Measurements from ENCODE around the gene PARD3. TPM values are rescaled to one million over a fixed set of nuclear protein-coding genes. Genes with fewer than 3 reads are reported as not detected.
"Not testable (repeated sequence)": the region's sequence is repeated elsewhere in the genome, so short reads cannot be mapped to it uniquely, and the experiment has no call there.

PARD3 gene
- total RNA-seq, 1 experiment from 2014 or later = 46.3 TPM

DNA sequence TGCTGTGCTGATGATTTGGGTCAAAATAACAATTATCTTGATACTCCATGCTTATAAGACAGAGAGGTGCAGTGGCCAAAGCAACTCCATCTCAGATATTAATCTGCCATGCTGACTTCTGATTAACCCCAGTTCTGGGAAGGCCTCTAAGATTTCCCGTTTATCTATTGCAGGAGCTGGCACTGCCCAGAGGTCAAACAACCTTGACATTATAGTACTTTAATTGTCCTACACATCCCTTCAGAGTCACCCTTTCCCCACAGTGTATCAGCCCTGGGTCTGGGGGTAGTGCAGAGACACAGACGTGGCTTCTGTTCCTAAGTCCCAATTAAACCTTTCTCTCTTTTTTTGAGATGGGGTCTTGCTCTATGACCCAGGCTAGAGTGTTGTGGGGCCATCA lies 63.8 kb downstream of the PARD3 start:
- RAD21 ChIA-PET (ENCODE audit: low non-redundant PET in 1 of 2, low total read pairs in 2 of 2, uncharacterized antibody in 2 of 2, unreplicated experiment in 2 of 2) = no interaction called here
- H3K9ac ChIP-seq (ENCODE audit: low read length) = no peak overlapping the region
- H3K4me1 ChIP-seq (ENCODE audit: control insufficient read depth in 1 of 2, insufficient read depth in 2 of 2, low read length in 2 of 2) = peaks cover 27 to 34% of the 10 kb centered on the region in 2 experiments
- CTCF ChIA-PET = no interaction called here
- TF ChIP-seq SIN3A (IDR thresholded peaks at IDR 0.05; ENCODE audit: low read depth) (no peak), EGR1 (IDR thresholded peaks at IDR 0.05; ENCODE audit: low read depth) (no peak), SP1 (IDR thresholded peaks at IDR 0.05; ENCODE audit: low read depth) (no peak), ELF1 (IDR thresholded peaks at IDR 0.05; ENCODE audit: borderline replicate concordance, low read depth) (no peak), FOSL1 (IDR thresholded peaks at IDR 0.05; ENCODE audit: low read depth) (no peak), SRF (IDR thresholded peaks at IDR 0.05; ENCODE audit: low read depth) (no peak), ZBTB33 (IDR thresholded peaks at IDR 0.05; ENCODE audit: extremely low read depth, insufficient replicate concordance, low read length) (no peak), RAD21 (IDR thresholded peaks at IDR 0.05; ENCODE audit: low read depth) (no peak), EZH2phosphoT487 (IDR thresholded peaks at IDR 0.05; ENCODE audit: borderline replicate concordance) (no peak), TCF7L2 (IDR thresholded peaks at IDR 0.05; ENCODE audit: borderline replicate concordance, extremely low read depth, insufficient read depth, insufficient read length) (no peak), YY1 (IDR thresholded peaks at IDR 0.05; ENCODE audit: extremely low read depth, insufficient replicate concordance, low read depth, low read length) (no peak), JUND (IDR thresholded peaks at IDR 0.05) (no peak), ATF3 (IDR thresholded peaks at IDR 0.05) (no peak), EZH2 (IDR thresholded peaks at IDR 0.05) (no peak), CBX3 (IDR thresholded peaks at IDR 0.05; ENCODE audit: low read depth) (no peak)
- no peak overlapping the region for H3K4me3 ChIP-seq (replicated peaks in 1 of 2; ENCODE audit: low read depth in 1 of 2, low read length in 2 of 2)
- intact Hi-C loops (cut with micrococcal nuclease) = no loop called here
- BruUV-seq (replicated peaks) = no TSS peak
- H3K79me2 ChIP-seq (ENCODE audit: insufficient read depth, low read length) = peaks cover 75% of the 10 kb centered on the region
- DNase-seq (ENCODE audit: low read depth, low spot score) = no peak
- H3K4me2 ChIP-seq (ENCODE audit: low read length) = no peak overlapping the region
- H3K36me3 ChIP-seq (ENCODE audit: control insufficient read depth in 1 of 2, insufficient read depth in 2 of 2, low read length in 2 of 2) = no peaks in the 10 kb centered on the region
- no peak overlapping the region for H2AFZ ChIP-seq (ENCODE audit: low read depth, low read length, poor library complexity, severe bottlenecking)
- ATAC-seq = no peak
- H3K27ac ChIP-seq (ENCODE audit: low read depth, low read length) = no peak overlapping the region
- no peaks in the 10 kb centered on the region for H3K9me3 ChIP-seq (ENCODE audit: control insufficient read depth in 1 of 2, insufficient read depth in 1 of 2, low read depth in 1 of 2, low read length in 2 of 2)
- no peaks in the 10 kb centered on the region for H3K27me3 ChIP-seq (ENCODE audit: insufficient read depth, low read length)
- POLR2A ChIA-PET = interaction anchor here (2.1 kb wide), 1 partner anchor 11 kb away, joined by 5 read pairs; no protein-coding TSS in a partner anchor
- H4K20me1 ChIP-seq (ENCODE audit: insufficient read depth) = peaks cover 6% of the 10 kb centered on the region; the same call in 1 of the 2 replicates
- no peaks in the 10 kb centered on the region for H3K9me2 ChIP-seq (ENCODE audit: insufficient read depth)

DNA sequence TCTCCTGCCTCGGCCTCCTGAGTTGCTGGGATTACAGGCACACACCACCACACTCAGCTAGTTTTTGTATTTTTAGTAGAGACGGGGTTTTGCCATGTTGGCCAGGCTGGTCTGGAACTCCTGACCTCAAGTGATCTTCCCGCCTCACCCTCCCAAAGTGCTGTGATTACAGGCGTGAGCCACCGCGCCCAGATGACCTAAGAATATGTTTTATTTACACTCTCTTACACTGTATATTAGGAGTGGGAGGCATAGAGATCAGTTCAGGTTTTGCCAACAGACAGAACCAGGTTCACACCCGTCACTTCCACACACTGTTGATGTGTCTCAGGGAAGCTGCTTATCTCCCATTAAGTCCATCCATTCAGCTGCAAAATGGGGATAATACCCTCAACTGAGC lies 64.3 kb downstream of the PARD3 start:
- H3K9me3 ChIP-seq (ENCODE audit: control insufficient read depth in 1 of 2, insufficient read depth in 1 of 2, low read depth in 1 of 2, low read length in 2 of 2); H4K20me1 ChIP-seq (ENCODE audit: insufficient read depth); H2AFZ ChIP-seq (ENCODE audit: low read depth, low read length, poor library complexity, severe bottlenecking); H3K9ac ChIP-seq (ENCODE audit: low read length); DNase-seq (ENCODE audit: low read depth, low spot score); intact Hi-C loops (cut with micrococcal nuclease); H3K4me3 ChIP-seq (replicated peaks in 1 of 2; ENCODE audit: low read depth in 1 of 2, low read length in 2 of 2); RAD21 ChIA-PET (ENCODE audit: low non-redundant PET in 1 of 2, low total read pairs in 2 of 2, uncharacterized antibody in 2 of 2, unreplicated experiment in 2 of 2); H3K27ac ChIP-seq (ENCODE audit: low read depth, low read length); H3K4me2 ChIP-seq (ENCODE audit: low read length); CTCF ChIA-PET; H3K36me3 ChIP-seq (ENCODE audit: control insufficient read depth in 1 of 2, insufficient read depth in 2 of 2, low read length in 2 of 2); BruUV-seq (replicated peaks); H3K27me3 ChIP-seq (ENCODE audit: insufficient read depth, low read length); H3K9me2 ChIP-seq (ENCODE audit: insufficient read depth); ATAC-seq: not testable (repeated sequence)
- Histone ChIP-seq H3K79me2 (ENCODE audit: insufficient read depth, low read length) (peaks cover 72% of the 10 kb centered on the region), H3K4me1 (ENCODE audit: control insufficient read depth in 1 of 2, insufficient read depth in 2 of 2, low read length in 2 of 2) (peaks cover 28 to 39% of the 10 kb centered on the region in 2 experiments)
- POLR2A ChIA-PET = interaction anchor here (2.1 kb wide), 1 partner anchor 10 kb away, joined by 5 read pairs; no protein-coding TSS in a partner anchor

Measured in HCT116 (cell line).